IMR-90 (cell line): ENCODE data around the gene PLCB2. TPM values are rescaled to one million over a fixed set of nuclear protein-coding genes. Genes with fewer than 3 reads are reported as not detected.

Experiments
- ATAC-seq: fragments of 200-7000 bp; cut with Tn5 transposase; 2 replicates; pipeline ENCODE4 v1.9.1; 2020; ENCODE audit warnings: low read depth, mild to moderate bottlenecking, moderate library complexity
- BruUV-seq: library from RNA; stranded (reverse); fragments of 400-500 nt; replicated peaks from 2 replicates; lab custom pipeline; 2021; lab: Mats Ljungman, UMichigan
- CTCF ChIA-PET: fragments of 300-600 bp; formaldehyde crosslinking; extraction: SDS; loops from one replicate; lab custom pipeline; 2021; ENCODE audit warnings: antibody characterized with exemption; lab: Yijun Ruan, JAX
- POLR2A ChIA-PET: fragments of 300-600 bp; sonication (Branson Sonifier 250); formaldehyde crosslinking; loops from one replicate; lab custom pipeline; 2022; ENCODE audit warnings: antibody characterized with exemption; ENCODE audit not compliant: unreplicated experiment; lab: Charles Lee
- DNase-seq: peaks from one replicate; pipeline ENCODE4 v3.0.0; 2013
- H2AFZ ChIP-seq: replicated peaks from 2 replicates; pipeline ENCODE3; 2013; ENCODE audit warnings: low read length, mild to moderate bottlenecking; ENCODE audit not compliant: poor library complexity
- H2AK5ac ChIP-seq: 2 replicates; pipeline ENCODE4 v1.6.1; 2013; ENCODE audit warnings: low read depth, low read length, inconsistent platforms
- H2AK9ac ChIP-seq: replicated peaks from 2 replicates; pipeline ENCODE3; 2013; ENCODE audit warnings: mild to moderate bottlenecking, low read depth, low read length, moderate library complexity; ENCODE audit not compliant: poor library complexity
- H2BK120ac ChIP-seq: 2 replicates; pipeline ENCODE4 v1.6.1; 2013; ENCODE audit warnings: low read depth, low read length, inconsistent platforms
- H2BK15ac ChIP-seq: 3 replicates; pipeline ENCODE4 v1.6.1; 2013; ENCODE audit warnings: low read depth, low read length, inconsistent platforms
- H2BK20ac ChIP-seq: 2 replicates; pipeline ENCODE4 v1.6.1; 2013; ENCODE audit warnings: low read depth, mild to moderate bottlenecking, inconsistent platforms, low read length, moderate library complexity
- H2BK5ac ChIP-seq: 2 replicates; pipeline ENCODE4 v1.6.1; 2013; ENCODE audit warnings: mild to moderate bottlenecking, low read depth, low read length, inconsistent platforms; ENCODE audit not compliant: poor library complexity, severe bottlenecking
- H3K14ac ChIP-seq: replicated peaks from 2 replicates; pipeline ENCODE4 v1.6.1; 2013; ENCODE audit warnings: low read depth, low read length, inconsistent platforms
- H3K18ac ChIP-seq: 2 replicates; pipeline ENCODE4 v1.6.1; 2013; ENCODE audit warnings: low read depth, low read length, control low read depth
- H3K23ac ChIP-seq: 2 replicates; pipeline ENCODE4 v1.6.1; 2013; ENCODE audit warnings: low read depth, low read length, inconsistent platforms
- H3K27ac ChIP-seq: 2 replicates; pipeline ENCODE4 v1.5.1; 2013; ENCODE audit warnings: mild to moderate bottlenecking, control low read depth, low read length; ENCODE audit not compliant: insufficient read depth
- H3K27me3 ChIP-seq: 2 replicates; pipeline ENCODE4 v1.6.1; 2013; ENCODE audit warnings: low read length; ENCODE audit not compliant: control insufficient read depth, insufficient read depth
- H3K36me3 ChIP-seq: 2 replicates; pipeline ENCODE4 v1.6.1; 2013; ENCODE audit warnings: low read length, mixed read lengths; ENCODE audit not compliant: control insufficient read depth, insufficient read depth
- H3K4ac ChIP-seq: 2 replicates; pipeline ENCODE4 v1.6.1; 2013; ENCODE audit warnings: low read depth, low read length, inconsistent platforms
- H3K4me1 ChIP-seq: 2 replicates; pipeline ENCODE4 v1.6.1; 2013; ENCODE audit warnings: low read length, mixed read lengths; ENCODE audit not compliant: control insufficient read depth, insufficient read depth
- H3K4me2 ChIP-seq: 2 replicates; pipeline ENCODE4 v1.6.1; 2013; ENCODE audit warnings: low read depth, mild to moderate bottlenecking, control low read depth, low read length, moderate library complexity
- H3K4me3 ChIP-seq: 2 replicates; pipeline ENCODE4 v1.5.1; 2013; ENCODE audit warnings: low read depth, mild to moderate bottlenecking, control low read depth, low read length, moderate library complexity; ENCODE audit not compliant: insufficient read depth
- H3K56ac ChIP-seq: 2 replicates; pipeline ENCODE4 v1.6.1; 2013; ENCODE audit warnings: low read length, inconsistent platforms; ENCODE audit not compliant: insufficient read depth; ENCODE audit errors: extremely low read depth
- H3K79me1 ChIP-seq, 2 experiments: 2 replicates each; pipeline ENCODE4 v1.6.1; 2013; ENCODE audit warnings: low read length in 2 of 2, inconsistent platforms in 1 of 2, low read depth in 1 of 2
- H3K9ac ChIP-seq: 2 replicates; pipeline ENCODE4 v1.6.1; 2013; ENCODE audit warnings: low read depth, low read length, control low read depth
- H3K9me1 ChIP-seq: 2 replicates; pipeline ENCODE4 v1.6.1; 2013; ENCODE audit warnings: low read length, inconsistent platforms; ENCODE audit not compliant: insufficient read depth
- H3K9me3 ChIP-seq: 2 replicates; pipeline ENCODE4 v1.6.1; 2013; ENCODE audit warnings: low read length; ENCODE audit not compliant: control insufficient read depth, insufficient read depth
- H4K20me1 ChIP-seq: 2 replicates; pipeline ENCODE4 v1.6.1; 2013; ENCODE audit warnings: low read length, inconsistent platforms; ENCODE audit not compliant: insufficient read depth
- H4K5ac ChIP-seq: 2 replicates; pipeline ENCODE4 v1.6.1; 2013; ENCODE audit warnings: mild to moderate bottlenecking, low read depth, low read length, control low read depth
- H4K8ac ChIP-seq, 2 experiments: 2 replicates each; pipeline ENCODE4 v1.6.1; 2013; ENCODE audit warnings: low read depth in 2 of 2, low read length in 2 of 2, control low read depth in 1 of 2, inconsistent platforms in 1 of 2
- H4K91ac ChIP-seq: 2 replicates; pipeline ENCODE4 v1.6.1; 2013; ENCODE audit warnings: low read depth, low read length, inconsistent platforms; ENCODE audit not compliant: insufficient read depth
- BHLHE40 ChIP-seq: fragments of 150-350 bp; IDR thresholded peaks from 2 replicates; pipeline ENCODE4 v1.6.1; 2016; ENCODE audit warnings: mild to moderate bottlenecking, low read depth, low read length
- CEBPB ChIP-seq: IDR thresholded peaks from 2 replicates; pipeline ENCODE4 v1.6.1; 2012; ENCODE audit warnings: low read depth, low read length, improper control_type of control experiment
- CHD1 ChIP-seq: IDR thresholded peaks from 2 replicates; pipeline ENCODE4 v1.6.1; 2012; ENCODE audit warnings: low read depth, low read length, improper control_type of control experiment
- FOS ChIP-seq: fragments of 150-350 bp; IDR thresholded peaks from 2 replicates; pipeline ENCODE4 v1.6.1; 2016; ENCODE audit warnings: low read depth, low read length
- MAFK ChIP-seq: IDR thresholded peaks from 2 replicates; pipeline ENCODE4 v1.6.1; 2012; ENCODE audit warnings: low read depth, low read length, improper control_type of control experiment
- MAZ ChIP-seq: IDR thresholded peaks from 2 replicates; pipeline ENCODE4 v1.6.1; 2012; ENCODE audit warnings: low read depth, mild to moderate bottlenecking, low read length, improper control_type of control experiment, moderate library complexity, borderline replicate concordance
- MXI1 ChIP-seq: IDR thresholded peaks from 2 replicates; pipeline ENCODE4 v1.6.1; 2012; ENCODE audit warnings: low read depth, mild to moderate bottlenecking, low read length, moderate library complexity, borderline replicate concordance
- NFE2L2 ChIP-seq: fragments of 150-350 bp; IDR thresholded peaks from 2 replicates; pipeline ENCODE4 v1.6.1; 2016; ENCODE audit warnings: low read depth, mild to moderate bottlenecking, low read length
- POLR2A ChIP-seq: IDR thresholded peaks from 2 replicates; pipeline ENCODE4 v1.6.1; 2012; ENCODE audit warnings: mild to moderate bottlenecking, low read depth, low read length
- RAD21 ChIP-seq: IDR thresholded peaks from 2 replicates; pipeline ENCODE4 v1.6.1; 2012; ENCODE audit warnings: low read length, improper control_type of control experiment
- RCOR1 ChIP-seq: IDR thresholded peaks from 2 replicates; pipeline ENCODE4 v1.6.1; 2012; ENCODE audit warnings: mild to moderate bottlenecking, low read length, improper control_type of control experiment; ENCODE audit not compliant: insufficient replicate concordance
- RFX5 ChIP-seq: IDR thresholded peaks from 2 replicates; pipeline ENCODE4 v1.8.0; 2012; ENCODE audit warnings: low read depth, mild to moderate bottlenecking, low read length, moderate library complexity
- SMC3 ChIP-seq: fragments of 150-350 bp; IDR thresholded peaks from 2 replicates; pipeline ENCODE4 v1.6.1; 2016; ENCODE audit warnings: low read depth, mild to moderate bottlenecking, antibody characterized with exemption, low read length, moderate library complexity
- WGBS, 2 experiments: methylation state at CpG; one replicate each; pipeline versions ENCODE4 v1.1.5 to v1.1.7; 2013; ENCODE audit warnings: missing lambda C conversion rate in 2 of 2; ENCODE audit not compliant: insufficient read length in 1 of 2; ENCODE audit errors: extremely low coverage in 2 of 2; 5-methylcytosine and 5-hydroxymethylcytosine counted together
- dilution Hi-C: fragments of 300-500 bp; cut with HindIII; formaldehyde crosslinking; loops from one replicate; pipeline ENCODE4 v1.14.3; 2018; ENCODE audit warnings: low sequenced_read_pairs; ENCODE audit not compliant: unreplicated experiment
- in situ Hi-C: fragments of 300-500 bp; cut with MboI; formaldehyde crosslinking; loops from 3 replicates; pipeline ENCODE4 v1.14.3; 2019; ENCODE audit warnings: low sequenced_read_pairs, inconsistent platforms, mixed read lengths
- intact Hi-C: fragments of 100-400 bp; cut with micrococcal nuclease; formaldehyde crosslinking; loops from 2 replicates; pipeline ENCODE4 v1.10.0; 2022
- polyA plus RNA-seq, 3 experiments: library from polyadenylated mRNA; depleted of rRNA; stranded (reverse); fragments of >200 nt; gene quantifications; 2 replicates each; pipeline ENCODE4 v1.2.3, GENCODE V29; 2012; ENCODE audit warnings: low replicate concordance in 1 of 3
- total RNA-seq: library from RNA; depleted of rRNA; stranded (reverse); fragments of >200 nt; gene quantifications from 2 replicates; pipeline ENCODE4 v1.2.3, GENCODE V29; 2012
- TF ChIP-seq, protein P1 (sequence below): fragments of 150-350 bp; IDR thresholded peaks from 2 replicates; pipeline ENCODE4 v1.6.1; 2016; ENCODE audit warnings: low read depth, mild to moderate bottlenecking, low read length, moderate library complexity, borderline replicate concordance
- TF ChIP-seq, protein P2 (sequence below): fragments of 150-350 bp; IDR thresholded peaks from 2 replicates; pipeline ENCODE4 v1.6.1; 2017; ENCODE audit warnings: mild to moderate bottlenecking, antibody characterized with exemption, low read length, low read depth
- TF ChIP-seq, protein P3 (sequence below): conservative IDR thresholded peaks from 2 replicates; pipeline ENCODE4 v1.5.1; 2012; ENCODE audit warnings: mild to moderate bottlenecking, low read depth, low read length, improper control_type of control experiment

Gene PLCB2
- total and polyA plus RNA-seq, 2 of the 4 experiments (the other 2 are of a cell fraction) = 0.18 to 1.4 TPM

DNA sequence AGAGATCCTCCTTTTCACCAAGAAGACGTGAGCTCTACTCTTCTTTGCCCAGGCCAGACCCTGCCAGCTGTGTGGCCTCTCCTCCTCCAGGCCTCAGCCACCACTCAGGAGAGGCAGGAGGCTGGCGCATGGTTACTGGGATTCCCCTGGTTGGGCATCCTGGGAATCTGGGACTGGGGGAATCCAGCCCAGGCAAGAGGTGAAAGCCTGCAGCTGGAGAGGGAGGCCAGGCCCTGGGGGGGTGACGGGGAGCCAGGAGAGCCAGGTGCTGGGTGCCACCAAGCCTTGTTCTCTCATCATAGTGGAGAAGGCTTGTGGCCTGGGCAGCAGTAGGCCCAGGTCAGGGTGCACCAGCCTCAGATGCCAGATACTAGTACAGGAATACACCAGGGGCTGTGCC lies 26.8 kb upstream of the PLCB2 start:
- DNase-seq (no peak), ATAC-seq (no peak)
- peak overlapping the region; percentile 38 for H2AFZ ChIP-seq
- peaks cover 24 to 81% of the 10 kb centered on the region in 2 experiments; a peak in 3 of 4 replicates for H3K79me1 ChIP-seq
- no peak overlapping the region for H3K56ac ChIP-seq
- TF ChIP-seq MAFK (no peak), FOS (no peak), RCOR1 (no peak), CEBPB (no peak), MXI1 (no peak), RFX5 (no peak), SMC3 (no peak), CHD1 (no peak), RAD21 (no peak), NFE2L2 (no peak), MAZ (no peak), POLR2A (no peak), BHLHE40 (no peak)
- TF ChIP-seq, protein P1, sequence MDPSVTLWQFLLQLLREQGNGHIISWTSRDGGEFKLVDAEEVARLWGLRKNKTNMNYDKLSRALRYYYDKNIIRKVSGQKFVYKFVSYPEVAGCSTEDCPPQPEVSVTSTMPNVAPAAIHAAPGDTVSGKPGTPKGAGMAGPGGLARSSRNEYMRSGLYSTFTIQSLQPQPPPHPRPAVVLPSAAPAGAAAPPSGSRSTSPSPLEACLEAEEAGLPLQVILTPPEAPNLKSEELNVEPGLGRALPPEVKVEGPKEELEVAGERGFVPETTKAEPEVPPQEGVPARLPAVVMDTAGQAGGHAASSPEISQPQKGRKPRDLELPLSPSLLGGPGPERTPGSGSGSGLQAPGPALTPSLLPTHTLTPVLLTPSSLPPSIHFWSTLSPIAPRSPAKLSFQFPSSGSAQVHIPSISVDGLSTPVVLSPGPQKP = no peak
- TF ChIP-seq, protein P2, sequence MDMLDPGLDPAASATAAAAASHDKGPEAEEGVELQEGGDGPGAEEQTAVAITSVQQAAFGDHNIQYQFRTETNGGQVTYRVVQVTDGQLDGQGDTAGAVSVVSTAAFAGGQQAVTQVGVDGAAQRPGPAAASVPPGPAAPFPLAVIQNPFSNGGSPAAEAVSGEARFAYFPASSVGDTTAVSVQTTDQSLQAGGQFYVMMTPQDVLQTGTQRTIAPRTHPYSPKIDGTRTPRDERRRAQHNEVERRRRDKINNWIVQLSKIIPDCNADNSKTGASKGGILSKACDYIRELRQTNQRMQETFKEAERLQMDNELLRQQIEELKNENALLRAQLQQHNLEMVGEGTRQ = no peak
- TF ChIP-seq, protein P3, sequence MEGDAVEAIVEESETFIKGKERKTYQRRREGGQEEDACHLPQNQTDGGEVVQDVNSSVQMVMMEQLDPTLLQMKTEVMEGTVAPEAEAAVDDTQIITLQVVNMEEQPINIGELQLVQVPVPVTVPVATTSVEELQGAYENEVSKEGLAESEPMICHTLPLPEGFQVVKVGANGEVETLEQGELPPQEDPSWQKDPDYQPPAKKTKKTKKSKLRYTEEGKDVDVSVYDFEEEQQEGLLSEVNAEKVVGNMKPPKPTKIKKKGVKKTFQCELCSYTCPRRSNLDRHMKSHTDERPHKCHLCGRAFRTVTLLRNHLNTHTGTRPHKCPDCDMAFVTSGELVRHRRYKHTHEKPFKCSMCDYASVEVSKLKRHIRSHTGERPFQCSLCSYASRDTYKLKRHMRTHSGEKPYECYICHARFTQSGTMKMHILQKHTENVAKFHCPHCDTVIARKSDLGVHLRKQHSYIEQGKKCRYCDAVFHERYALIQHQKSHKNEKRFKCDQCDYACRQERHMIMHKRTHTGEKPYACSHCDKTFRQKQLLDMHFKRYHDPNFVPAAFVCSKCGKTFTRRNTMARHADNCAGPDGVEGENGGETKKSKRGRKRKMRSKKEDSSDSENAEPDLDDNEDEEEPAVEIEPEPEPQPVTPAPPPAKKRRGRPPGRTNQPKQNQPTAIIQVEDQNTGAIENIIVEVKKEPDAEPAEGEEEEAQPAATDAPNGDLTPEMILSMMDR = no peak
- H3K4me3 ChIP-seq = no peak overlapping the region
- peak overlapping the region; percentile 26; the same call in 1 of the 2 replicates for H3K18ac ChIP-seq
- dilution Hi-C loops (no loop called here), intact Hi-C loops (no loop called here), in situ Hi-C loops (no loop called here)
- peak overlapping the region; percentile 77; the same call in 1 of the 2 replicates for H3K23ac ChIP-seq
- peak overlapping the region; percentile 84 for H2AK9ac ChIP-seq
- ChIA-PET CTCF (interaction anchor here (0.7 to 1.0 kb wide), 2 partner anchors 10 to 14 kb away, joined by 4 to 5 read pairs; no protein-coding TSS in a partner anchor), POLR2A (no interaction called here)
- no peak overlapping the region; the same call in 2 of the 3 replicates for H2BK15ac ChIP-seq
- peak overlapping the region; percentile 87 for H2BK5ac ChIP-seq
- H4K91ac ChIP-seq = peak overlapping the region; percentile 70; the same call in 1 of the 2 replicates
- no TSS peak for BruUV-seq
- peaks cover 34% of the 10 kb centered on the region for H3K9me1 ChIP-seq
- H3K14ac ChIP-seq = peak overlapping the region; percentile 60; the same call in 1 of the 2 replicates
- H3K27ac ChIP-seq = peak overlapping the region; percentile 60
- no peak overlapping the region; the same call in 1 of the 2 replicates for H4K5ac ChIP-seq
- no peaks in the 10 kb centered on the region for H3K27me3 ChIP-seq
- H3K4me2 ChIP-seq = no peak overlapping the region
- peak overlapping the region; percentile 87 for H2AK5ac ChIP-seq
- 100% methylated on average over 1 of the region's 3 CpGs; no CpG with 5 or more reads in 1 of the 2 experiments for WGBS, 2 experiments
- peak overlapping the region; percentile 8; the same call in 1 of the 2 replicates for H3K9ac ChIP-seq
- H4K20me1 ChIP-seq = peaks cover 3% of the 10 kb centered on the region; the same call in 1 of the 2 replicates
- H3K4ac ChIP-seq = peak overlapping the region; percentile 67
- no peaks in the 10 kb centered on the region for H3K9me3 ChIP-seq
- peak overlapping the region; percentile 66; the same call in 1 of the 2 replicates for H2BK120ac ChIP-seq
- peaks cover 19% of the 10 kb centered on the region for H3K36me3 ChIP-seq
- H4K8ac ChIP-seq = peak overlapping the region; percentile 36 to 55; a peak in 2 of 4 replicates
- H2BK20ac ChIP-seq = no peak overlapping the region
- H3K4me1 ChIP-seq = peaks cover 38% of the 10 kb centered on the region
